ENCODE data around the gene MERTK.

- TF ChIP-seq GATA2 (IDR thresholded peaks at IDR 0.05; ENCODE audit: low read depth, low read length) (no peak), GATA3 (IDR thresholded peaks at IDR 0.05; ENCODE audit: low read depth, low read length) (no peak)
Observed at GRCh38 chr2:111947219-111947618, 48.8 kb downstream of the MERTK start.

Data from SH-SY5Y (cell line).